Smooth muscle cell (in vitro differentiated cells): ENCODE results near the gene RSPO4. TPM values are rescaled to one million over a fixed set of nuclear protein-coding genes. Genes with fewer than 3 reads are reported as not detected.

ENCODE experiments used
- DNase-seq: peaks from one replicate; lab custom pipeline; 2025; ENCODE audit not compliant: unreplicated experiment; lab: John Stamatoyannopoulos, UW
- H2AFZ ChIP-seq: fragments of 200-600 bp; sonication (generic); 2 replicates; pipeline ENCODE4 v1.6.0; 2016; ENCODE audit warnings: antibody characterized with exemption, low read depth, mild to moderate bottlenecking
- H3F3A ChIP-seq: fragments of 200-600 bp; sonication (generic); 2 replicates; pipeline ENCODE4 v1.6.0; 2017; ENCODE audit warnings: antibody characterized with exemption, low read depth
- H3K27ac ChIP-seq: fragments of 200-600 bp; sonication (generic); 2 replicates; pipeline ENCODE4 v1.5.1; 2016; ENCODE audit warnings: low read depth, mild to moderate bottlenecking
- H3K27me3 ChIP-seq: fragments of 200-600 bp; sonication (generic); 2 replicates; pipeline ENCODE4 v1.6.1; 2016; ENCODE audit warnings: low read depth, mild to moderate bottlenecking
- H3K36me3 ChIP-seq: fragments of 200-600 bp; sonication (generic); 2 replicates; pipeline ENCODE4 v1.5.1; 2016; ENCODE audit warnings: low read depth
- H3K4me1 ChIP-seq: fragments of 200-600 bp; sonication (generic); 2 replicates; pipeline ENCODE4 v1.5.1; 2016; ENCODE audit warnings: low read depth
- H3K4me2 ChIP-seq: fragments of 200-600 bp; sonication (generic); 2 replicates; pipeline ENCODE4 v1.6.0; 2016; ENCODE audit warnings: mild to moderate bottlenecking
- H3K4me3 ChIP-seq: fragments of 200-600 bp; sonication (generic); 2 replicates; pipeline ENCODE4 v1.5.1; 2016; ENCODE audit warnings: mild to moderate bottlenecking
- H3K79me2 ChIP-seq: fragments of 200-600 bp; sonication (generic); 2 replicates; pipeline ENCODE4 v1.6.0; 2016; ENCODE audit warnings: low read depth, mild to moderate bottlenecking
- H3K9ac ChIP-seq: fragments of 200-600 bp; sonication (generic); 2 replicates; pipeline ENCODE4 v1.6.0; 2016; ENCODE audit warnings: low read depth
- H3K9me3 ChIP-seq: fragments of 200-600 bp; sonication (generic); replicated peaks from 2 replicates; pipeline ENCODE4 v1.5.1; 2016; ENCODE audit warnings: low read depth
- H4K20me1 ChIP-seq: fragments of 200-600 bp; sonication (generic); 2 replicates; pipeline ENCODE4 v1.6.0; 2016; ENCODE audit warnings: low read depth
- WGBS: methylation state at CpG from one replicate; pipeline ENCODE4 v1.1.7; 2016; ENCODE audit warnings: low lambda C conversion rate; 5-methylcytosine and 5-hydroxymethylcytosine counted together
- polyA plus RNA-seq: library from polyadenylated mRNA; unstranded; fragments of >200 nt; fragmentation: Nextera tagmentation; extraction: Ambion mirVana; gene quantifications from 2 replicates; pipeline ENCODE4 v1.2.1, GENCODE V29; 2016
- total RNA-seq: library from RNA; depleted of rRNA; stranded (reverse); fragments of >200 nt; gene quantifications from 2 replicates; pipeline ENCODE4 v1.2.3, GENCODE V29; 2014
- TF ChIP-seq, protein P1 (sequence below): fragments of 200-600 bp; sonication (generic); IDR thresholded peaks from 2 replicates; pipeline ENCODE4 v1.5.1; 2017; ENCODE audit warnings: borderline replicate concordance, mild to moderate bottlenecking, antibody characterized with exemption; ENCODE audit not compliant: insufficient read depth, poor library complexity, severe bottlenecking

RSPO4 gene
- total and polyA plus RNA-seq, 2 experiments from 2014 or later, result 1.3 to 5.0 TPM

DNA sequence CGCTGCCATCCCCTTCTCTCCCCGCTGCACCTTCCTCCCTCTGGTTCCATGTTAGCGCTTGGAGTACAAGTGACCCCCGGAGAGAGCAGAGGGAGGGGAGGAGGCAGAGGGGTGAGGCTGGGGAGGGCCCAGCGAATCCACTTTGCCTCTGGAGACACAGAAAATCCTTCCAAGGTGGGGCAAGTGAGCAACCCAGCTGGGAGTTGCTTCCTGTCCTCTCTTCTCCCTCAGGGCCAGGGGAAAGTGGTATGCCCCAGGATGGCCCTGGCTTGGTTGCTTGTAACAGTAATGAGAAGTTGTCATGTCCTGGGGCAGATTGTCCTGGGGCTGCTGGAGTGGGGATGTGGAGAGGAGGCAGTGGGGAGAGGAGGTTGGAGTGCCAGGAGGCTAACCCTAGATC, 85.3 kb downstream of the RSPO4 start:
- TF ChIP-seq, protein P1, sequence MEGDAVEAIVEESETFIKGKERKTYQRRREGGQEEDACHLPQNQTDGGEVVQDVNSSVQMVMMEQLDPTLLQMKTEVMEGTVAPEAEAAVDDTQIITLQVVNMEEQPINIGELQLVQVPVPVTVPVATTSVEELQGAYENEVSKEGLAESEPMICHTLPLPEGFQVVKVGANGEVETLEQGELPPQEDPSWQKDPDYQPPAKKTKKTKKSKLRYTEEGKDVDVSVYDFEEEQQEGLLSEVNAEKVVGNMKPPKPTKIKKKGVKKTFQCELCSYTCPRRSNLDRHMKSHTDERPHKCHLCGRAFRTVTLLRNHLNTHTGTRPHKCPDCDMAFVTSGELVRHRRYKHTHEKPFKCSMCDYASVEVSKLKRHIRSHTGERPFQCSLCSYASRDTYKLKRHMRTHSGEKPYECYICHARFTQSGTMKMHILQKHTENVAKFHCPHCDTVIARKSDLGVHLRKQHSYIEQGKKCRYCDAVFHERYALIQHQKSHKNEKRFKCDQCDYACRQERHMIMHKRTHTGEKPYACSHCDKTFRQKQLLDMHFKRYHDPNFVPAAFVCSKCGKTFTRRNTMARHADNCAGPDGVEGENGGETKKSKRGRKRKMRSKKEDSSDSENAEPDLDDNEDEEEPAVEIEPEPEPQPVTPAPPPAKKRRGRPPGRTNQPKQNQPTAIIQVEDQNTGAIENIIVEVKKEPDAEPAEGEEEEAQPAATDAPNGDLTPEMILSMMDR, result no peak
- no peaks in the 10 kb centered on the region for H4K20me1 ChIP-seq
- no peaks in the 10 kb centered on the region for H3K4me1 ChIP-seq
- H3K36me3 ChIP-seq, result no peaks in the 10 kb centered on the region
- no peaks in the 10 kb centered on the region for H3K79me2 ChIP-seq
- no peak overlapping the region for H3K27ac ChIP-seq
- no peak overlapping the region for H3K9ac ChIP-seq
- H3K4me2 ChIP-seq, result no peak overlapping the region
- no peaks in the 10 kb centered on the region for H3K27me3 ChIP-seq
- WGBS, result 43% methylated on average over 2 of the region's 5 CpGs
- no peaks in the 10 kb centered on the region for H3K9me3 ChIP-seq
- H3K4me3 ChIP-seq, result no peak overlapping the region
- H3F3A ChIP-seq, result no peaks in the 10 kb centered on the region
- H2AFZ ChIP-seq, result no peak overlapping the region
- DNase-seq, result no peak

GRCh38 chr20:916125-916799, 85.8 kb downstream of the RSPO4 start, which contains the start of gene ANGPT4:
Gene ANGPT4, minus strand, starts transcription at chr20:916334. Its CDS starts 120 bp downstream, at chr20:916214.
- H3K4me2 ChIP-seq, result no peak within 1 kb of the TSS
- no peak within 1 kb of the TSS for H3K27ac ChIP-seq
- no peak within 1 kb of the TSS for H3K4me3 ChIP-seq
- no peaks in the 10 kb centered on the region for H3K79me2 ChIP-seq
- H4K20me1 ChIP-seq, result no peaks in the 10 kb centered on the region
- no peak within 1 kb of the TSS for H3K9ac ChIP-seq
- TF ChIP-seq, protein P1, result no peak
- H3K27me3 ChIP-seq, result no peaks in the 10 kb centered on the region
- no peak within 1 kb of the TSS for H2AFZ ChIP-seq
- WGBS, result 76% methylated on average over 14 of the region's 18 CpGs
- H3K9me3 ChIP-seq, result no peaks in the 10 kb centered on the region
- DNase-seq, result no peak
- no peaks in the 10 kb centered on the region for H3K36me3 ChIP-seq
- no peaks in the 10 kb centered on the region for H3F3A ChIP-seq
- no peaks in the 10 kb centered on the region for H3K4me1 ChIP-seq

DNA sequence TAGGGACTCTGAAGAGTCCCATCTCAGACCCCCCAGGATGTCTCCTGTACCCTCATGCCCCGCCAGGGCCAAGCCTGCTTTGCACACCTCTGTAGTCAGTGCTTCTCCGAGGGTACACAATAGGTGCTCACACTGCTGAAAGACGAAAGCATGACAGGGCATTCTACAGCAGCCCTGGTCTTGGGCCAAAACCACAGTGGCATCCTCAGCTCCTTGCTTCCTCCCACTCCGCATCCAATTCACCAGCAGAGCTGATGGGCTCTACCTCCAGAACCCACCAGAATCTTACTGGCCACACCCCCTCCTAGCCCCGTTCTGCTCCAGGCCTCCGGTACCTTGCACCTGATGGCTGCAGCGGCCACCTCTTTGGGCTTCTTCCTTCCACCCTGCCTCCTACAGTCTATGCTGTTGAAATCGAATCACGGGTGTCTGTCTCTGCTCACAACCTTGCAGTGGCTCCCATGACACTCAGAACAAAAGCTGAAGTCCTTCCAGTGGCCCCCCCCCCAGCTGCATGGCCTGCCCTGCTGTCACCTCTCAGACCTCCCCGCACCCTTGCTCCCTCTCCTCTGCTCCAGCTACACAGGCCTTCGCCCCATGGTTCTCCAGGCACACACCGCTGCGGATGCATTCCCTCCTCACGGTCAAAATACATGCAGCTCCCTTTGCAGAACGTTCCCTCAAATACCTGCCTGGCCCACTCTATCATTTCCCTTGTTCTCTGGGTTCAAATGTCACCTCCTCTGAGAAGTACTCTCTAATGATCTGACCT, 87.2 kb downstream of the RSPO4 start:
- Histone ChIP-seq H3K4me2 (no peak overlapping the region), H3K9ac (no peak overlapping the region), H3K36me3 (no peaks in the 10 kb centered on the region), H4K20me1 (no peaks in the 10 kb centered on the region), H3K79me2 (no peaks in the 10 kb centered on the region), H3K27ac (no peak overlapping the region), H3F3A (no peaks in the 10 kb centered on the region), H3K27me3 (no peaks in the 10 kb centered on the region), H3K9me3 (no peaks in the 10 kb centered on the region), H3K4me3 (no peak overlapping the region), H3K4me1 (no peaks in the 10 kb centered on the region), H2AFZ (no peak overlapping the region)
- TF ChIP-seq, protein P1, result no peak
- DNase-seq, result no peak
- 83% methylated on average over 15 of the region's 15 CpGs for WGBS
